GM19463 (cell line): ENCODE data around the gene FMN2.

Experiments
- ATAC-seq: cut with Tn5 transposase; IDR thresholded peaks from one replicate; pipeline ENCODE4 v1.9.1; 2021; ENCODE audit warnings: mild to moderate bottlenecking, moderate library complexity; ENCODE audit not compliant: unreplicated experiment

The FMN2 gene

DNA sequence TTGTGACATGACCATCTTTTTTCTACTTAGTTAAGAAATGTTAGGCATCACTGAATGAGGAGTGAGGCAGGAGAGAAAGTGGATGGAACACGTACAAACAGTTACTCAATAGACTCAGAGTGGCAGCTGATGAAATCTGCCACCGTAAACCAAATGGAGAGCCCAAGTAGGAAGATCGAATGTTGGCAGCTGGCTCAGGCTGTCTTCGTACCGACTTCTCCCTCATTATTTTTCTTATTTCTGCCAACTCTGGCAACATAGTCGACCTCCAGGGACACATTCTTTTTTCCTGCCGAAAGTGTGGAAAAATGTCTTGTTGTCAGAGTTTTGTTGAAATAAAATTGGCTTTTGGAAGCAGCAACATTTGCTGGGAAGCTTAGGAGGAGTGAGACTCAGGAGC is 377.0 kb downstream of the FMN2 start:
- ATAC-seq = no peak

DNA sequence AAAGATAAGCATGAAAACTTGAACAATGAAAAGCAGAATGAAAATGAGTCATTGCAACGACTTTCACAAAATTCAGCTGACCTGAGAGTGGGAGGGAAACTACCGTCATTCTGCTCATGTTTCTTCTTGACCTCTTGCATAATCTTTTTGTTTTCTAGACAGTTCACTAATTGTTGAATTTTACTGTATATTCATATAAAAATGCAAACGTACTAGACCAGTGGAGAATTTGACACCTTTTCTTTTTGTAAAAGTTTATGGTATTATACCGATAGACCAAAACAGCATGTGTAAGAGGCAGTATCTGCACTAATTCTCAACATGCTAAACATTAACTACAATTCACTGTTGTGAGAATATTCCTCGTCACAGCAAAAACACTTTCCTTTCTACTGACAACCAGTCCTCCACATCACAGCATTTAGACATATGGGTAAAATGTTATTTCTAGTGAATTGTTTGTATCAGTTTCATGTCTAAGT is 382.5 kb downstream of the FMN2 start:
- ATAC-seq = no peak

DNA sequence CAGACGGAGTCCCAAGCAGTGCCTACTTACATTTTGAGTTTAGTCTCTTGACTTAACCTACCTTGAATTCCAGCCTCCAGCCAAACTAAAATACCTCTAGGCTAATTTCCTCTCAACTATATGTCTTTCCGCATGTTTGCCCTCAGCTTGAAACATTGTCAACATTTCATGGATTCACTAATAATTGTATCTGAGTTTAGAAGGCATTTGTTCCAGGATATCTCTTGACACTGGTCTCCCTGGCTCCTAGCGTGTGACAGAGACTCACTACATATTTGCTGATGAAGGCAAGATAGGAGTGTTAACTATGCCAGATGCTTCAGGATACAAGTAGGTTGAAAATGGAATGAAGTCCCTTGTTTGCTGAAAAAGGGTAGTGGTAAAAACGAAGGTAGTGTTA is 384.1 kb downstream of the FMN2 start:
- ATAC-seq = no peak

DNA sequence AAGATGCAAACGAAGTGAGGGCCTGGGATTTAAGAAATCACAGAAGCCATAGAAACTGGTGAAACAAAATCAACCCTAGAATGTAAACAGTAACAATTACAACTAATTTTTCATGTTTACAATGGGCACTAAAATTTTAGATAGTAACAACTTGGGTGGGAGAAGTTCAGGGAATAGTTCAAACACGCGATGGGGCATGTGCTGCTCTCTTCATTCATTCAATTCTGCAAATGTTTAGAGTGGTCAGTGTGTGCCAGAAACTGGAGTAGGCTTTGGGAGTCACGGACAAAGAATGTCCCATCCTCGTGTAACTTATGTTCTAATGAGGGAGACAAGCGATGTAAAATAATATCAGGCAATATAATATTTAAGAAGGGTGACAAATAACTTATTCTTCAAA is 386.9 kb downstream of the FMN2 start:
- ATAC-seq = no peak

DNA sequence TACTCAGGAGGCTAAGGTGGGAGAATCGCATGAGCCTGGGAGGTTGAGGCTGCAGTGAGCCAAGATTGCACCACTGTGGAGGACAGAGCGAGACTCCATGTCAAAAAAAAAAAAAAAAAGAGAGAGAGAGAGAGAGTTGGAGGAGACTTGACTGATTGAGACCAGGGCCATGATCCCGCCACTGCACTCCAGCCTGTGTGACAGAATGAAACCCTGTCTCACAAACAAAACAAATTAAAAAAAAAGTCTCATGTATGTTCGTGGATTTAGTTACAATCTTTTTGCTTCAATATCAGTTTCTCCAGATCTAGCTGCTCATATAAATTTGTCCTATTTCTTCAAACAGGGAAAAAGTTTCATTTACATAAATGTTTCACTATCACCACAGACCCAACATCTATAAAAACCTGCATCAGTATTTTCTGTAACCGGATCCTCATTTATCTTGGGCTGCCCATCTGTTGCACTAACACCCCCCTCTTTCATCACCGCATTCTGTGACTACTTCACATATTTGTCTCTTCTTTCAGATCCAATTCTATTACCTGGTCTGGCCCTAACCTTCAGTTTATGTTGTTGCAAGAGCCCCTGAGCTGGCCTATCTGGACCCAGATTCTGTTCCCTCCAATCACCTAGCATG is 393.2 kb downstream of the FMN2 start:
- ATAC-seq = no peak

DNA sequence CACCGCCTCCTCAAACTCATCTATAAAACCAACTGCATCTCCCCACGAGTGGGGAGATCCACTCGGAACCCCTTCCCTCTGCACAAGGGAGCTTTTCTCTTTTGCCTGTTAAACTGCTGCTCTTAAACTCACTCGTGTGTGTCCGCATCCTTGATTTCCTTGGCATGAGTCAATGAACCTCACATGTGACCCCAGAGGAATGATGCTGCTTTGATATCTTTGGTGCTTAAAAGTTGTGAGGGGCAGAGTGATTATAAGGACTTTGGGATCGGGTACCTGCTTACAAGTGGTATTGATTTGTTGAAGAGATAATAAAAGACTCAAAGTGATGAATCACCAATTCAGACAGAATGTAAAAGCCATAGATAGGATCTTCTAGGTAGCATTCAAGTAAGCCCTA is 394.9 kb downstream of the FMN2 start:
- ATAC-seq = no peak

DNA sequence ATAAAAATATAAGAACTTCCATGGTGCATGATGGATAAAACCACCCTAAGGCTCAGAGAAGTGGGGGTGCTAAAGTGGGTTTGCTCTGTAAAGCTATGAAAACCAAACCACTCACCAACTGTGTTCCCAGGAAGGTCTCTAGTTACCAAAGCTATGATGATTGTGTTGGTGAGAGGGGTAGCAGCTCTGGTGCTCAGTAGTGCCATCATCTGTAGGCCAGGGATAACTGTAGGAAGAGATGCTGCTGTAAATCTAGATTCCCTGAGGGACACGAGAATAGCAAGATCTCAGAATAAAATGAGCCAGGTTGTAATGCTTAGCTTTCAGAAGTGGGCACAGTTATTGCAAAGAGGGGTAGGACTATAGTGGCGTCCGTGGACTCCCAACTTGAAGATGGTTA is 395.8 kb downstream of the FMN2 start:
- ATAC-seq = no peak

DNA sequence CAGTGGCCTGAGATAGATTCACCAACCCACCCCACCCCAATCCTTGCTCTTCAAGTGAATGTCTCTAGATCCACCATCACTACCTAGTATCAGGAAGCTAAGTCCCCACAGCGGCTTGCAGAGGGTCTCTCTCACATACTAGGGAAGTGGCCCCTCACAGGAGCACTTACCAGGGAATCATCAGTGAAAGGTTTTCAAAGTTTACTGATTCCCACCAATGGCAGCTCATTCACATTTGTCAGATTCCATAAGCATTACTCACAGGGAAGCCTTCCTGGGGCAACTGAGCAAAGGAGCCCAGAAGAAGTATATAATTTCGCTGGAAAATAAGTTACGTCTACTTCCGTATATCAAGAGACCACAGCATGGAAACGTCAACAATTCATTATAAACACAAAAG is 399.5 kb downstream of the FMN2 start:
- no peak for ATAC-seq

DNA sequence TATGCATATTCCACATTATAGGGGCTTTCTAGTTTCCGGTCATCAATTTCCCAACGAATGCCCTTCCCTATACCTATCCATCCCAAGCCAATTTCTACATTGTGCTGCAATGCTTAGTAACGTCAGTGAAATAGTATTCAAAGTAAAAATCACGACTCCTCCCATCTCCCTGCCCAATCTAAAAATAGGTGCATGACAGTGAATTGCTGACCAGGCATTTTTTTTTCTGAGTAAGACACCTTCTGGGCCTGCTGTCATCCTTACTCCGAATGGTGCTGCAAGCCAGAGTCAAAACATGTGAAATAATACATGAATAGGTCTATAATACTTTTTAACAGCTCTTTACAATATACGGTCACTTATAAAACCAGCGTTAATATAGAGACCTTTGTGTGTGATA is 400.1 kb downstream of the FMN2 start:
- ATAC-seq = no peak

DNA sequence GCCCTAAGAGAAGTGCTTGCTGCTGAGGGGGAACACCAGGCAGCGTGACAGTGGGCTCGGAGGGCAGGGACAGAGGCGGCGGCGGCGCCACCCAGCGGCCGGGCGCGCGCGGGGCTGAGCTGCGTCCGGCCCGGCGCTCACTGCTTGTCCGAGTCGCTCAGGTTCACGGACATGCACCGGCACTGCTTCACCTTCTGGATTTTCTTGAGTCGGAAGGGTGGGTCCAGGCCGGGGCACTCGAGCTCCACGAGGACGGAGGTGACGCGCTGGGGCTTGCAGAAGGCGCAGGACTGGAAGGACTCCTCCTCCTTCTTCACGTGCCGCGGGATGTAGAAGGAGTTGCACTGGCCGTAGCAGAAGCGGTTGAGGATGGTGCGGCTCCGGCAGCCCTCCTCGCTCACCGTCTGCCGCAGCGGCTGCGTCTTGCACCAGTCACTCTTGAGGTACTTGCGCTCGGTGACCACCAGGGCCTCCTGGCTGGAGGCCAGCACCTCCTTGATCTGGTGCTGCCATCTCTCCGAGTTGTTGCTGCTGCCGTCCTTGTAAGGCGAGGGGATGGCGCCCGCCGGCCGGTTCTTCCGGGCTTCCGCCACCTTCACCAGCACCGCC is 401.3 kb downstream of the FMN2 start:
- no peak for ATAC-seq

DNA sequence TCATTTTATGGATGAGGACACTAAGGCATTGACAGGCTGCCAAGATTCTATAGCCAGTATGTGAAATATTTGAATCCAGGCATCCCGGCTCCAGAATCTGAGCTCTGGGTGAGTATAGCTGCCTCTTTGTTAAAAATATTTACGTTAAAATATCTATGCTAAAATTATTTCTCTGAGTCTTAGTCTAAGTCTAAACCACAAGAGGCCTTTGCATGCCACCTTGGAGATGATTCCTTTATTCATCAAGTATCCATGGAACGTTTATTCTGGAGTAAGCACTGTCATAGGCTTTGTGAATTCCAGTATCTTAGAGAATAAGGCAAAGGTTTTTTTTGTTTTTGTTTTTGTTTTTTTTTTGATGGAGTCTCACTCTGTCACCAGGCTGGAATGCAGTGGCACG is 403.9 kb downstream of the FMN2 start:
- no peak for ATAC-seq

DNA sequence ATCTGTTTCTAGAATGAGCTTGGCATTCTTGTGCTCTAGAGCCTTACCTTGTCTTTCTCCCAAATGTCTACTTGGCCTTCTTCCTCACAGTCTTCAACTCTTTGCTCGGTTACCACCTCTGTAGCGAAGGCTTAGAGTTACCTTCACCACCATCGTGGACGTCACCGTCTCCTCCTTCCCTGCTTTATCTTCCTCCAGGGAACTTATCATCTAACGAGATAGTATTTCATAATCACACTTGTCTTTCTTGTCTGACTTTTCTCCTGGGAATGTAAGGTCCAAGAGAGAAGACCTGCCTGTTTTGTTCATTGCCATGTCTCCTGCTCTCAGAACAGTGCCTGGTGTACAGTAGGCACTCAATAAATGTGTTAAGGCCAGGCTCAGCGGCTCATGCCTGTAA is 404.7 kb downstream of the FMN2 start:
- no peak for ATAC-seq

DNA sequence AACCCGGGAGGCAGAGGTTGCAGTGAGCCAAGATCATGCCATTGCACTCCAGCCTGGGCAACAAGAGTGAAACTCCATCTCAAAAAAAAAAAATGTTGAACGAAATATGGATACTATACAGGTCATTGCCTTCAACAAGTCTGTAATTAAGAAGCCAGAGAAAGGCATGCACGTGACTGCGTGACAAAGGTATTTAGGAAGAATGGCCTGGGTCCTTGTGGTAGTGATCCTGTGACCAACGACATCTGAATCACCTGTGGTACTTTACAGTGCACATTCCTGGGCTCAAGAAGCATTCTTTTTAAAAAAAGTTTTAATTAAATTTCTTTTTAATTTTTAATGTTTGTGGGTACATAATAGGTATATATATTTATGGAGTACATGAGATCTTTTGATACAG is 405.3 kb downstream of the FMN2 start:
- ATAC-seq = no peak

DNA sequence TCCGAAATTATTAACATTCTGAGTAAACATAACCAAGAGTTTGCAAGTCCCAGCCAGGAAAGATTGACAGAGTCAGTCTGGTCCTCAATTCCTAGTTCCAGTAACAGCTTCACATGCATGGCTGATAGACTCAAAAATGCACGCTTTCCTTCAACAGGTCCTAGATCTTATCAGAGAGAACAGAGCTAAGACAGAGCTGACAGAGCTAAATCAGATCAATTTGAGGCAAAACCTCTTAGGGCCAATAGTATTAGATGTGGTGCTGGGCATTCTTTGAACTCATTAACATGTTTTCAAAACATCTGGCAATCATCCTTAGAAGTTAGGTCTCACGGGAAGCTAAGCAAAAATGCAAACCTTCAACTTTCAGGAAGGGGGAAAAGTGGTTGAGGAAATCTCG is 406.2 kb downstream of the FMN2 start:
- no peak for ATAC-seq

DNA sequence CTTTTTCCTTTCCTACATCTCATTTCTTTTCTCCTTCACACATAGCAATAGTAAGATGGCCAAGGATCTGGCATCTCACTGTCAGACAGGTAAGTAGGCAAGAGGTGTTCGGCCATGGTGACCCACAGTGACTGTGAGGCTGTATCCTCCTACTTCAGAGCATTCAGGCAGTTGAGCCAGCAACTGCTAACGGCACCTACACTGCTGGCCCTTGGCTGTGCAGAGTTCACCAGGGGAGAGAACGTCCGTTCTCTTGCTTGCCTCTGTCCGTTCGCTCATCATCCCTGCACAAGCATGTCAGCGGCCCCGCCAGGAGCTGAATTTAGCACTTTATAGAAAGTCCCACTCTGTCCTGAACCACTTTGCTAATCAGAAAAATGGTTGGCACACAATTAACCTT is 406.7 kb downstream of the FMN2 start:
- ATAC-seq = no peak

DNA sequence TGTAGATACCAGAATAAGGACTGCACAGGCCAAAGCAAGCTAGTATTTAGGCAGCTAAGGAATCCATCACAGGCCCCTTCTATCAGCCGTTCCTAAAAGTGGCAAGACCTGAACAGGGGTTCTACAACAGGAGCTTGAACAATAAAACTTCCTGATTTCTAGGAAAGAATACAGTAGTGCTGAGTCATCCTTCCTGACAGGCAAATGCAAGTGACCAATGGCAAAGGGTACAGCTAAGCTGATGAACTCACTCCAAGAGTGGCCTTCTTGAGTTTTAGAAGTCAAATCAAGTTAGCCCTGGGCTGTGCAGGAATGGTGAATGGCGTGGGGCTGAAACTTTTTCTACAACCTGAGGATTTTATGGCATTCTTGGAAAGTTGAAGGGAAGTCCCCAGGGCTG is 407.3 kb downstream of the FMN2 start:
- no peak for ATAC-seq

DNA sequence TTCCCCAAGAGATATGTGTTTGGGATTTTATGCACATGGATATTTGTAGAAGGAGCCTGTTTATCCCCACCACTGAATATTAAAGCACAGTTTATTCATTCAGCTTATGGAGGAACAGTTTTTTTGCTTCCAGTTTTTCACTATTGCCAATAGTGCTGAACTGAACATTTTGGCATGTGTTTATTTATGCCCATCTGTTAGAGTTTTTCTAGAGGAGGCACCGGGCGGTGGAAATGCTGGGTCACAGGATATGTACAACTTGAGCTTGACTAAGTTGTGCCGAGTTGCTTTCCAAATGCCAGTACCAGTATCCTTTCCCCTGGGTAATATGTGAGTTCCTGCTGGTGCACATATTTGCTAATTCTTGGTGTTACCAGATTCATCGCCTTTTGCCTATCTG is 409.0 kb downstream of the FMN2 start:
- ATAC-seq = no peak

DNA sequence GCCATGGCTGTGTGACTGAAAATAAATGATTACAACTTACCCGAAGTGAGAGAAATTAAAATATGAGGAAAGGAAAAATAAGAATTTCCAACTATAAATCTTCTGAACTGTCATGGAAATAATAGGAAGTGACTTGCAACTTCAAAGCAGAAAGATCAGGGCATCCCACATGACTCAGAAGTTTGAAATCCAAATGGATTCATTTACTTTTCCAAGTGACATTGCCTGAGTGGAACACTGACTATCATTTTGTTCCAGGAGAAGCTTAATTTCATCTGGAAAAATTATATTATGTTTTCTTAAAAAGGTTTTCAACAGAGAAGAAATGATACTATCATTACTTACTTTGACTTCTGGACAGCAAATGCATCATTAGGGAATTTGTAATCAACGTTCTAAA is 409.4 kb downstream of the FMN2 start:
- ATAC-seq = no peak

DNA sequence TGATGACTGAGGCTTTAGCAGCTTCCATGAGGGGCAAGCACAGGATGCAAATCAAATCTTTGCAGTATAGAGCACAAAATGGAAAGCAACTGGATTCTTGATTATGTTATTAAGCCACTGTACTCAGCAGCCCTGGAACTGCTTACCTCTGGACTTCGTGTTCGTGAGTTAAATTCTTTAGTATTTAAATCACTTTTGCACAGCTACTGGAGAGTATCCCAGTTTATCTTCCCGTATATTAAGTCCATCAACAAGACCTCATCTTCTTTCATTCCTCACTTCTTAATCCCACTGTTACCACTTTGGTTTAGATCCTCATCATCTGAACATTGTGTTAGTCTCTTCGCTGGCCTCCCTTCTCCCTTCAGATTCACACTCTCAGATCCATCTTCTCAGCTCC is 411.4 kb downstream of the FMN2 start:
- ATAC-seq = no peak

DNA sequence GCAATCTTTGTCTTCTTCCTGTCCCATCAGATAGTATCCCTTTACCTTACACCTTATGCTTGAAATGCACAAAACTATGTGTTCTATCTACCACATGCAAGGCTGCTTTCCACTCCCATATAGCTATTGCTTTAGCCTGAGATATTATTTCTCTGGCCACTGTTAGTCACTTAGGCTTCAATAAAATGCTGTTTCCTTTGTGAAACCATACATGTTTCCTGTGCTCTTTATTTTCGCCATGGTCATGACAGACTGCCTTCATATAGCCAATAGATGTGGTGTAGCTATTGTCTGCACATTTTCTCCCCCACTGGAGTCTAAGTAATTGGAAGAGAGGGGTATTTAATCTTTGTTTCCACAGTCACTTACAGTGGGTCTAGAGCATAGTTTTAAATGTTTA is 411.9 kb downstream of the FMN2 start:
- no peak for ATAC-seq

DNA sequence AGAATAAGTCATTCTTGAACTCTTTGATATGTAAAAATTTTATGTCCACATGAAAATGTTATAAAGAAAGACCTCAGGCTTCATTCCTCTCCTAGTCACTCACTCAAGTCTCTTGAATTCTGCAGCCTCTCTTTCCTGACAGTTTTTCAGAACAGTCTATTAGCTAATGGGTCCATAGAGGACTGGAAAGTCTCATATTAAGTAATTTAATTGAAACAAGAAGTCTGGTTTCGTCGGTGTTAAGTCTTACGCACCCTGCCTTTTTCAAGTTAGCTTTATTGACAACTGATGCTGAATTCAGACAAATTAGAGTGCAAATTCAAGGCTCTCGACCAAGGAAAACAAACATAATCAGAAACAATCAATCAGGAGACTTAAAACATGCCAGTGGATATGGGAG is 414.5 kb downstream of the FMN2 start:
- no peak for ATAC-seq

DNA sequence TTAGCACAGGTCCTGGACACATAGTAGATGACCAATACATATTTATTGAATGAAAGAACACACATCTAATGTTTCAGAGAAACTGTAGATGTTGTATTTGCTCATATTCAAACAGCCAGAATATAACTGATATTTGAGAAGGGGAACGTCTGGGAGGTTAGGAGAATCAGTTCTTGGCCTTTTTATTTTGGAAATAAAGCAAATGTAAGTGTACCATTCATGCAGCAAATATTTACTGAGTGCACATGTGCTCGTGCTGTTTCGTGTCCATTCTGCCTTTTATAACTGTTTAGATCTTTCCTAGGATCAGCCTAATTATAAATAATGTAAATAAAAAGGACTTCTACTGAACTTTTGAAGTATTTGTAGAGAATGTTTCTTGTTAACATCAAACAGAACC is 416.5 kb downstream of the FMN2 start:
- ATAC-seq = no peak

DNA sequence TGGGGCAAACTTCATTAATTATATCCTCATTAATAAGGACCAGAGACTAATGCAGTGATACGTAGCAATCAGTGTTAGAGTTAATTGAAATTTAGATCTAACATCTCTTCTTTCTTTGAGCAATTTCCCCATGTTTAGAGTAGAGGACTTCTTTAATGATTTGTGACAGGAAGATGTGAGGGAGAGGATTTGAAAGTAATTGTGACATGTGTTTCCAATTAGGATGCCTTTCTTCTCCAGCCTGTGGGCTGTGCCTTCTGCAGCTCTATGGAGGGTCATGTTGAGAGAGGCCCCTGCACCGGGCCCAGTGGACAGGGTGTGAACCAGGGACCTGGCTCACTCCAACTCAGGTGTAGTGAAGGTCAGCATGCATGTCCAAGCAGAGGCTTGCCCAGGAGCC is 417.3 kb downstream of the FMN2 start:
- ATAC-seq = no peak
